NCI-H82 treated with DMSO at 0.1 percent for 48 hours (cell line): ENCODE data around the gene C1QTNF1.
"Not testable (repeated sequence)": the region's sequence is repeated elsewhere in the genome, so short reads cannot be mapped to it uniquely, and the experiment has no call there.

ENCODE experiments used
- DNase-seq: peaks from one replicate; lab custom pipeline; 2025; ENCODE audit not compliant: unreplicated experiment; lab: John Stamatoyannopoulos, UW

The C1QTNF1 gene

DNA sequence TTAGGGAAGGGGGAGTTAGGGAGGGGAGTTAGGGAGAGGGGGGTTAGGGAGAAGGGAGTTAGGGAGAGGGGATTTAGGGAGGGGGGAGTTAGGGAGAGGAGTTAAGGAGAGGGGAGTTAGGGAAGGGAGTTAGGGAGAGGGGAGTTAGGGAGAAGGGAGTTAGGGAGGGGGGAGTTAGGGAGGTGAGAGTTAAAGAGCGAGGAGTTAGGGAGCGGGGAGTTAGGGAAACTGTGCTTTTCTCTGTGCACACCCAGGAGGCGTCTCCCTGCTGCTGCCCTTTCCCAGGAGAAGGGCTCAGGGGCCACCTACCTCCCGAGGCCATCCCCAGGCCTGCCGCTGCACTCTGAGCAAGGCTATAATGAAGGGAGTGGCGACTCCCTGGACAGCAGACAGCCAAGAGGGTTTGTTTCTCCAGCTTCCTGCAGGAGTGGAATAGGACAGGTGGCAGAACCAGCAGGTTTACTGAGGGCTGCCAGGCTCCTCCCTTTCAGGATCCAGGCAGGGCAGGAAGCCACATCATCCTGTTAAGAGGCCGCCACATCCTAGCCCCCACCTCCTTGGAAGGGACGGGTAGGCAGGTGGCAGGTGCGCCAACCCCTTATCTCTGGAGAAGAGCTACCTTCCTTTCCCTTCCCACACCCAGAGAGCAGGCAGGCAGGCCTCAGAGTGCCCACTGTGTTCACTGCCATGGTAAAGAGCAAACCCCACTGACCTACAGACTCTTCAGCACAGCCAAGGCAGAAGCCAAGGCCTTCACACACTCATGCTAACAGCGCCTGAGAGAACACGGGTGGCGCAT is 18.7 kb upstream of the C1QTNF1 start:
- DNase-seq = no peak

DNA sequence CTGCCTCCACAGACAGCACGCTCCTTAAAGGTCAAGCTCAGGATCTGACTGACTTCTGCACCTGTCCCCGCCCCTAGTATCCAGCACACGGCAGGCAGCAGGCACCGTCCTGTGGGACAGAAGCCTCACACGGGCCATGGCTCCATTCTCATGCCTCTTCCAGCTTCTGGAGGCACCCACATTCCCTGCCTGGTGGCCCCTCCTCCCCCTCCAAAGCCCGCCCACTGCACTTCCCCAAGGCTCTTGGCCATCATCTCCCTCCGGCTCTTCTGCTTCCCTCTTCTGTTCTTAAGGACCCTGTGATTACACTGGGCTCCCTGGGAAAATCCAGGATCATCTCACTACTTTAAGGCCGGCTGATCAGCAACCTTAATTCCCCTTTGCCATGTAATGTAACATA is 17.9 kb upstream of the C1QTNF1 start:
- DNase-seq = no peak

DNA sequence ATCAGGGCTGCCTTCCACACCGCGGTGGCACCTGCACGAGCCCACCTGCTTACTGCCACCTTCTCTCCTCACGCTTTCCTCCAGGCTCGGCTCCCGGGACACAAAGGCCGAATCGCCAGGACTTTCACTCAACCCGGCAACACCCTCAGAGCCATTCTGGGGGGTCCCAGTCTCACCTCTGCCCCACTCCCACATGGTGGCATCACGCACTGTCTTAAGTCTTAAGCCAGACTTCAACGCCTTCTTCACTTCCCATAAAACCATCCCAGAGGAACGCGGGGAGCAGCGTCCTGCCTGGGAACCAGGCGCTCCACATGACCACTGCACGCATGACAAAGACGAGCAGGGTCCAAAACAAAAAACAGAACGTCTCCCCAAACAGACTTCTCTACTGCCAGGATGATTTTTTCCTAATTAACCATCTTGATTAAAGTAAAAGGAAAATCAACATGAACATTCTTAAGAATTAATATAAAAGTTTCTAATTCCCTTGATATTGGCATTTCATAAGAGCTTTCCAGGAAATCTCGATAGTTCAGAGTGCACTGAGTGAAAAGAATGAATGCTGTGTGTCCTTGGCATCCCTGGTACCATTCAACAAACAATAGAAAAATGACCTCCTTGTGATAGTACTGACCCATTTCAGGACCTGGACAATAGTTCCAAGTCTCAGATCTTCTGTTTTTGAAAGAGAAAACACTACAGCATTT is 17.0 kb upstream of the C1QTNF1 start:
- DNase-seq = no peak

DNA sequence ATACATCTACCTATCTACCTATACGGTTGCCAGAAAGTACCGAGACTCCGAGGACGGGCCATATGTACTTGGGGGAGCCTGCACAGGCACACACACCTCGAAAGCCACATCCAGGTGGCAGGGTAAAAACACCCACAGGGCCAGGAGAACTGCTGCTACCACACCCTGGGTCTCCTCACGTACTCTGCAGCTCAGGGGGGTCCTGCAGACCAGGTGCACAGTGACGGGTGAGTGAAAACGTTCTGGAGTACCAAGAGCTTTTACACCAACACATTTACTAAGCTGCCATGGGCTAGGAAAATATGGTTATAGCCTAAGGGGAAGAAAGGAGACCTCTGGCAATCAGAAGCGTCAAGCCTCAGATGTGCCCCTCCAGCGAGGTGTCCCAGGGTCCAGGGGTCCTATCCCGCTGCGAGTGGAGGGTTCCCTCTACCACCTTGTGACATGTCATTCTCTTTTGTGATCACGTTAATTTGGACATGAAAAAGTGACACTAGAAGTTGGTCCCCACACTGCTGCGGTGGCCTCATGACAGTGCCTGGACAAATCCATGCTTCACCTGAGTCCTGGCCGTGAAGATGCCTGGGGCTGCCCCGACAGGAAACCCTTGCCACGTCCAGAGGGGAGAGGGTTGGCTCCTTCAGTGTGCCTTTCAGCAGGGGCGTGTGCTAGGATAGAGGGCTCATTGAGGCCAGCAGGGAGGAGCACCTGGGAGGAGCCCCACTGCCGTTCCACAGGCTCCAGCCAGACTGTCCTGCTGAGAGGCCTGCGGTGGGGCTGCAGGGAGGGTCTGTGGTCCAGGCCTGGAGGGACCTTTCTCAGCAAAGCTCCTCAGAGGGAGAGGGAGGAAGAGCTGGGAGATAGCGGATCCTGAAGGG is 16.2 kb upstream of the C1QTNF1 start:
- no peak for DNase-seq

DNA sequence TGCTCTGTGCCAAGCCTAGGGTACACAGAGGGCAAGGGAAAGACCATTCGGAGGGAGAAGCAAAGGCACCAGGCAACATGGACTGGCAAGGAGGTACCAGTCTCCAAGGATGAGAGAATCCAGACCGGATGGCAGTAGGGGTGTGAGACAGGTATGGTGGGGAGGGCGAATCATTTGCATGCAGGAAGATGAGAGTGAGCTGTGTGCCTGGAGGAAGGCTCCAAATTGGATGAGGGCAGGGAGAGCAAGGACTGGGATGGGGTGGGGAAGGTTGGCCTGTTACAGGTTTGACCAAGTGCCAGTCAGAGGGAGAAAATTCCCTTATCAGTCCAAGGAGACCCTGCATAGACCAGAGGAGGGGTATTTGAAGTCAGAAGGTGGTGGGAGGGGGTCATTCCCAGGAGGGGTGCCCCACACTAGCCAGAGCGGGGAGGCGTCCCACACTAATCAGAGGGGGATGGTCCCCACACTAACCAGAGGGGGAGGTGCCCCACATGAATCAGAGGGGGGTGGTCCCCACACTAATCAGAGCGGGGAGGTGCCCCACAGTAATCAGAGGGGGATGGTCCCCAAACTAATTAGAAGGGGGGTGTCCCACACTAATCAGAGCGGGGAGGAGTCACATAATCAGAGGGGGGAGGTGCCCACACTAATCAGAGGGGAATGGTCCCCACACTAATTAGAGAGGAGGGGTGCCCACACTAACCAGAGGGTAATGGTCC is 15.1 kb upstream of the C1QTNF1 start:
- DNase-seq = no peak

DNA sequence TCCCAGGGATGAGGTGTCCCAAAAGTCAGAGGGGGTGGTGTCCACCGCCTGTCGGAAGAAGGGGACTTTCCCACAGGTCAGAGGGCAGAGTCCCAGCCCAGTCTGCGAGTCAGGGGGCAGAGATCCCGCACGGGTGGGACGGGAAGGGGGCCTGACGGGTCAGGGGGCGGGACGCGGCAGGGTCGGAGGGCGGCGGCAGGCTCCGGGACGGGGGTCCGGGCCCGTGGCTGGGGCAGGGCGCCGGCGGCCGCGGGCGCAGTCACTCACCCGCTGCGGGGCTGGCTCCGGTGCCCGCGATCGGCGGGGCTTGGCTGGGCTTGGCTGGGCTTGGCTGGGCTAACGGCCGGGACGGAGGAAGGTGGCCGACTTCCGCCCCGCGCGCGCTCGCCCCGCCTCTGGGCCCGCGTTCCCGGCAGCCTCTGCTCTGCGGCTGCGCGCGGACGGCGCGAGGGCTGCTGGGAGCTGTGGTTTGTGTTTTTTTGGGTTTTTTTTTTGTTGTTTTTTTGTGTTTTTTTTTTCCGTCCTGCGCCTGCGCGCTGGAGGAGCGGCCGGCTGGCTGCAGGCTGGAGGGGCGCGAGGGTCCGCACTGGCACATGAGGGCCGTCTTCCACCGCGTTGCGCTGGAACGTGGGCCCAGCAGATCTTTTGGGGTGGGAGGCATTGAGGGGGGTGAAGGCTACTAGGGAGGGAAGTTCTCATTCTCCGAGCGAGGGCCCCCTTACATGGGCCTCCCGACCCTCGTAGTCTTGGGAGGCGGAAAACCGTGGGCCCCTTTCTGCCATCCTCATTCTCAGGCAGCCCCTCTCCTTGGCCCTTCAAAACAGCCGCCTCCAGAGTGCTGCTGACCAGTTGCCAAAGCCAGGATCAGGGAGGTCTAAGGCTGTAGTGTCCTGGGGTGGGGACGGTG is 14.3 kb upstream of the C1QTNF1 start, which contains the start of gene CANT1:
CANT1 (minus strand) TSS at position 368 of the 907 bp plus-strand sequence. CDS start 12,142 bp downstream, outside the sequence.
- peak; percentile 25 for DNase-seq

DNA sequence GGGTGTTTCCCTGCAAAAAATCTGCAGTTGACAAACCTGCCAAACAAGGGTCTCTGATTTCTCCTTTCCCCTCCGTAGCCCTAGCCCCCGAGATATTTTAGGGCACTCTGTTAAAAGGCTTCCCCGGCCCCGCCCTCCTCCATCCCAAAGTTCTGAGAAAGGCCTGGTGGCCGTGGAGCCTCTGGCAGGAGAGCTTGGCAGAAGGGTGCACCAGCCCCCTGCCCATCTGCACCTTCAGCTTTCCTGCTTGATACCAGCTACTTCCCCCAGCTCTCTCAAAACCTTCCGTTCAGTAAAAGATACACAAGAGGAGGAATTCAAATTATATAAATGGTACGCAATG is 13.7 kb upstream of the C1QTNF1 start:
- no peak for DNase-seq

DNA sequence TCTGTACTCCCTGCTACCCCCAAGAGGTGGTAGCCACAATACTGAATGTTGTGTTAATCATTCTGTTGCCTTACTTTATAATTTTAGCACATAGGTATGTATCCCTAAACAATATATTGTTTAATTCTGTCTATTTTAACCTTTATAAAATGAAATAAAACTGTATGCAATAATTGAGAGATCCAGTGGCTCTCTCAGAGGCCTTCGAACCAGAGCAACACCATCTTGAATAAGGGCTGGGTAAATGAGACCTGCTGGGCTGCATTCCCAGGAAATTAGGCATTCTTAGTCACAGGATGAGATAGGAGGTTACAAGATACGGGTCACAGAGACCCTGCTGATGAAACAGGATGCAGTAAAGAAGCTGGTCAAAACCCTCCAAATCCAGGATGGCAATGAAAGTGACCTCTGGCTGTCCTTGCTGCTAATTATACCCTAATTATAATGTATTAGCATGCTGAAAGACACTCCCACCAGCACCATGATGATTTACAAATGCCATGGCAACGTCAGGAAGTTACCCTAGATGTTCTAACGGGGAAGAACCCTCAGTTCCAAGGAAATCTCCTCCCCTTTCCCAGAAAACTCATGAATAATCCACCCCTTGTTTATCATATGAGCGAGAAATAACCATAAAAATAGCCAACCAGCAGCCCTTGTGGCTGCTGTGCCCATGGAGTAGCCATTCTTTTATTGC is 12.4 kb upstream of the C1QTNF1 start:
- no peak for DNase-seq

DNA sequence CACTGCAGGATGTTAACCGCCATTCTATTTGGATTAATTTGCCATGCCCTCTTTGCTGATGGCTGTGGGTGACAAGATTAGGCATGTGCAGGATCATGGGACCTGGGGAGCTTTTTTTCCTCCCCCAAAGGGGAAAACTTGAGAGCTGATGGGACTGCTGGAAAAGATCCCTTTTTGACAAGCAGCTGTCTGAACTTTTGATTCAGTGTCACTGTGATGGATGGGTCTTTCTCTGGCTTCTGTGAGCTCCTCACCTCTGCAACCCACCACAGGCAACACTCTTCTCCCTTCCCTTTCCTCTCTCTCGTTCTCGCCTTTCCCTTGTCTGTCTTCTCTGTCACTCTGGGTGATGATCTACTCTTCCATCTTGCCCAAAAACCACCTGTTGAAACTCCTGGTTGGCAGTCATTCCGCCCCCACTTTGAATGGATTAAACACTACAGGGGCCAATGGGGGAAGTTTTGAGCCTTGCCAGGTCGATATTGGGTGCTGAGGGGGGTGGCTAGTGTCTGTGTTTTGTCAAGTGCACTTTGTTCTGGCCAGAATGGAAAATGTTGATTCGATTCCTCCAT is 11.3 kb upstream of the C1QTNF1 start:
- DNase-seq = no peak

DNA sequence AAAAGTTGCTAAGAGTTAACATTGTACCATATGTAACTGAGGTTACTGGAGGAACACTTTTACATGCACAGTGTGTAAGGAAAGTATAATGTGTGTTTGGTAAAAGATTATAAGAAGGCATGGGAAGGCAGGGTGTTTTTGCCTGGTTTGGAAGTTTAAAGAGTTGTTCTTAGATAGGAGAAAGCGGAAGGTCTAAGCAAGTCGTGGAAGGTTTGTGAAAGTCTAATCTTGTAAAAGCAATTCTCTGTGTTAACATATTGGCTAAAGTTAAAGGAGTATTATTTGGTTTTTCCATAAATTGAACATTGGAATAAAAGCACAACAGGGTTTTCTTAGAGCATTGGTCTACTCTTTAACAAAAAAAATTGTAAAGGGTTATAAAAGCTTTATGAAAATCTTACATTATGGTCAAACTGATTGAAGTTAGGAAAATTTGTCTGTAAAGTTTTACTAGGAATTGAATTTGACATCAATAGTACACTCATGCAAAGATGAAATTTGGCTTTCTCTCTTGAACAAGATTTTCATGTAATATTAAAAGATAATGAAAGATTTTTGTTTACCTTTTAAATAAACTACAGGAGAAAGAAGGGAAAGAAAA is 9.7 kb upstream of the C1QTNF1 start:
- DNase-seq = no peak

DNA sequence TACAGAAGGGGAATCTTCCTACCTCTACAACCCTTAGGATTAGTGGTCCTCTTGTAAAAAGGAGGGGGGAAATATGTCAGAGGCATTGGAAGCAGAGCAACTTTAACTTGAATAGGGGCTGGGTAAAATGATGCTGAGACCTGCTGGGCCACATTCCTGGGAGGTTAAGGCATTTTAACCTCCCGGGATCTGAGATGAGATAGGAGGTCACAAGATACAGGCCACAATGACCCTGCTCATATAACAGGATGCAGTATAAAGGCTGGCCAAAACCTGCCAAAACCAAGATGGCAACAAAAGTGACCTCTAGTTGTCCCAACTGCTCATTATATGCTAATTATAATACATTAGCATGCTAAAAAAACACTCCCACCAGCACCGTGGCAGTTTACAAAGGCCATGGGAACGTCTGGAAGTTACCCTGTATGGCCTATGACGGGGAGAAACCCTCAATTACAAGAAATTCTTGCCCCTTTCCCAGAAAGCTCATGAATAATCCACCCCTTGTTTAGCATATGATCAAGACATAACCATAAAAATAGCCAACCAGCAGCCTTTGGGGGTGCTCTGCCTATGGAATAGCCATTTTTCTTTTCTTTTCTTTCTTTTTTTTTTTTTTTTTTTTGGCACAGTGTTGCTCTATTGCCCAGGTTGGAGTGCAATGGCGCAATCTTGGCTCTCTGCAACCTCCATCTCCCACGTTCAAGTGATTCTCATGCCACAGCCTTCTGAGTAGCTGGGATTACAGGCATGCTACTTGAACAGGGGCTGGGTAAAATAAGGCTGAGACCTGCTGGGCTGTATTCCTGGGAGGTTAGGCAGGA is 6.2 kb upstream of the C1QTNF1 start:
- no peak for DNase-seq

DNA sequence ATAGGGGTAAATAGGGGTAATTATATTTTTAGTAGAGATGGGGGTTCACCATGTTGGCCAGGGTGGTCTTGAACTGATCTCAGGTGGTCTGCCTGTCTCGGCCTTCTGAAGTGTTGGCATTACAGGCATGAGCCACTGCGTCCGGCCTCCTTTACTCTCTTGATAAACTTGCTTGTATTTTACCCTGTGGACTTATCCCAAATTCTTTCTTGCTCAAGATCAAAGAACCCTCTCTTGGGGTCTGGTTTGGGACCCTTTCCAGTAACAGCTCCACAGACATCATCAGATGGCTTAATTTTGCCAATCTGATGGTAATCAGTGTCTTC is 5.6 kb upstream of the C1QTNF1 start:
- no peak for DNase-seq

DNA sequence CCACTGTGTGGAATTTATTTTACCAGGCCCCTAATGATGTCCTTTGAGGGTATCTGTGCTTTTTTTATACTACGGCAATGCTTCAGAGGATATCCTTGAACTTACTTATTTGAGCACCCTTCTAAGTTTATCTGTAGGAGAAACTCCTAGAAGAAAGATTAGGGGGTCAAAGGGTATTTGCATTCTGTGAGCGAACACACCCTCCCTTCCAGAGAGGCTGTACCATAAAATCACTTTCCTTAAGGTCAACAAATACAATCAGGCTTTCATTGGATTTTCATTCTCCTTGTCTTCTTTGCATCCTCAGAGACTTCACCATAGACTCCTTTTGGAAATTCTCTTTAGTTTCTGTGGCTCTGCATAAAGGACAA is 4.7 kb upstream of the C1QTNF1 start:
- no peak for DNase-seq

DNA sequence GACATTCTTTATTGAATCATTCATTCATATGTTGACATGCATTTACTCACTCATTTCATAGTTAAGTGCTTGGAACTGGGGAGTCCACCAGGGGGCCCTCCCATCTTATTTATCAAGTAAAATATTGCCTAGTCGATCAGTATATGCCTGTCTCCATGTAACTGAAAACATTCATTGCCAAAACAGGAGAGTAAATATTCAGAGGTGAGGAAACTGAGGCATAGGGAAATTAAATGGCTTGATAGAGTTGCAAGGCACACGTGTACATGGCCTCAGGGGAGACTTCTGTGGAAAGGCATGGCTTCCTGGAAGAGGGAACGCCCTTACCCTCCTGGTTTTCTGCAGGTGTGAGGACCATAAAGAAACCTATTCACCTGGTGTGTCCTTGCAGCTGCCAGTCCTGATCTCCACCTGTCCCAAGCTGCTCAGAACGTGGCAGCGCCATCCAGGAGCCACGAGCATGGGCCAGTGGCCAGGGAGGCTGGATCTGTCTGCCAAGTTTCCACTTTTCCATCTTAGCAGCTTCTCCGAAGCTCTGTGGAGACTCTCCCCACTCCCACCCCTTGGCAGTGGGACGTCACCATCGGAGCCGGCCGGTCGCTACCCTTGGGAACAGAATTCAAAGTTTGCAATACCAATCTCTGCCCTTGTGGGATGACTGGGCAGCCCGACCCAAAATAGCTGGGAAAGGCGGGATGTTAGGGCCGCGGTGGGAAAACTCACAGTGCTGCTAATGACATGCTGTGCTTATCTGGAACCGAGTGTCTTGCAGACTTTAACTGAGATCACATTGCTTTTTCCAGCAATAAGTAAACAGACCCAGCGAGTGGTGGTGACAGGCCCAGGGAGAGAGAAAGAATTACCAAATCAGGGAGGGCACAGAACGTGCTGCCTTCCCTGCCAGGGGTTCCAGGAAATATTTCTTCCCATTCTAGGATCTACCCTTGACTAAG is 4.1 kb upstream of the C1QTNF1 start:
- DNase-seq = peak; percentile 19

DNA sequence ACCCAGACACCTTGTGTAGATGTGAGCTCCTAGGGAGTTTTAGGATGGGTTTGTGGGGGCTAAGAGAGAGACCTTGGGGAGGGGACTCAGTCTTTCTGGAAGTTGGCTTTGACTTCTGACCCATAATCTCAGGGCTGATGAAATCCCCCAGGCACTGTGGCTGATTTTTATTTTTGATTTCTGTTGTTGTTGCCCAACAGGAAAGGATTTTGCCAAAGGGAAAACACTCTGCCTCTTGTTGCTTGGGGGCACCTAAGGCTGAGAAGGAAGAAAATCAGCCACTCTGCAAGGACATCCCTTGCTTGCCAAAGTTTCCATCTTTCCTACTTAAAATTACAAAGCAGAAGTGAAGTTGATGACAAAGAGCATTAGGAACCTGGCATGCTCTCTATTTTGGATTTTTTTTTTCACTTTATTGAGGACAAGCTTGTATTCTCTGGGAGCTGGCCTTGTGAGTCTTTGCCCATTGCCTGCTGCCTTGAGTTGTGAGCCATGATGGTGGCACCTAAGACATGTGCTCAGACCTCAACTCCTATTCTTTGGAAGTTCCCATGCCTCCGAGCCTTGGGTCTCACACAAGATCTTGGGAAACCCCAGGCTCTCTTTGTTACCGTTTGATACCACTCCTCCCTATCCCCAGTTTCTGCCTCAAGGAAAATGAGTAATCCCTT is 3.2 kb upstream of the C1QTNF1 start:
- no peak for DNase-seq

DNA sequence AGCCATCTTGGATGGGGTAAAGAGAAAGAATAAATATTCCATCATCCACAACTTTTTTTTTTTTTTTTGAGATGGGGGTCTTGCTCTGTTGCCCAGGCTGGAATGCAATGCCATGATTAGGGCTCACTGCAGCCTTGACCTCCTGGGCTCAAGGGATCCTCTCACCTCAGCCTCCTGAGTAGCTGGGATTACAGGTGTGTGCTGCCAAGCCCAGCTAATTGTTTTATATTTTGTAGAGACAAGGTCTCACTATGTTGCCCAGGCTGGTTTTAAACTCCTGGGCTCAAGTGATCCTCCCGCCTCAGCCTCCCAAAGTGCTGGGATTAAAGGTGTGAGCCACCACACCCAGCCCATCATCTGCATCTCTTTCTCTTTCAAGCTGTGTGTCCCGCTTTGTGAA is 2.0 kb upstream of the C1QTNF1 start:
- not testable (repeated sequence) for DNase-seq
